Peyer's patch (tissue), 4 donors: ENCODE measurements around the gene EPB41L4B.

ENCODE experiments used
- POLR2A ChIP-seq, 2 donors: fragments of 450-650 bp; IDR thresholded peaks; one replicate each; pipeline ENCODE4 v1.5.1; 2017; ENCODE audit warnings: antibody characterized with exemption in 2 of 2, mild to moderate bottlenecking in 2 of 2, moderate library complexity in 2 of 2
- TF ChIP-seq, protein P1 (sequence below), 6 experiments: fragments of 450-650 bp in 4 of 6; fragments of 200-600 bp in 2 of 6; sonication (generic) in 1 of 6; IDR thresholded peaks; one replicate each; pipeline ENCODE4 v1.5.1; 2017 to 2019; ENCODE audit warnings: antibody characterized with exemption in 6 of 6, mild to moderate bottlenecking in 3 of 6, moderate library complexity in 1 of 6

DNA sequence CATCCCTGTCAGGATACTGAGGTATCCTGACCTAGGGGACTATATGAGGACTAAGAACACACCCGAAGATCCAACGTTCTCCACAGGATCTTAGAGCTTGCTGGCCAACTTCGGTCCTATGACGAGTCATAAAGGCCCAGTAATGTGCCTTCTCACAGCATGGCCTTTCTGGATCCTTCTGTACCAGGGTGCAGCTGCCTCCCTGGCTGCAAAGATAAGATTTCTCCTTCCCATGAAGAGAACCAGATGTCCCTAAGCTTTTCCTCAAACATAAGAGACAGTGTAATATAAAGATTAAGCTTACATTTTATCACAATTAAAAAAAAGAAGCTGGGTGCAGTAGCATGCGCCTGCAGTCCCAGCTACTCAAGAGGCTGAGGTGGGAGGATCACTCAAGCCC lies 18.3 kb downstream of the EPB41L4B start:
- TF ChIP-seq, protein P1, sequence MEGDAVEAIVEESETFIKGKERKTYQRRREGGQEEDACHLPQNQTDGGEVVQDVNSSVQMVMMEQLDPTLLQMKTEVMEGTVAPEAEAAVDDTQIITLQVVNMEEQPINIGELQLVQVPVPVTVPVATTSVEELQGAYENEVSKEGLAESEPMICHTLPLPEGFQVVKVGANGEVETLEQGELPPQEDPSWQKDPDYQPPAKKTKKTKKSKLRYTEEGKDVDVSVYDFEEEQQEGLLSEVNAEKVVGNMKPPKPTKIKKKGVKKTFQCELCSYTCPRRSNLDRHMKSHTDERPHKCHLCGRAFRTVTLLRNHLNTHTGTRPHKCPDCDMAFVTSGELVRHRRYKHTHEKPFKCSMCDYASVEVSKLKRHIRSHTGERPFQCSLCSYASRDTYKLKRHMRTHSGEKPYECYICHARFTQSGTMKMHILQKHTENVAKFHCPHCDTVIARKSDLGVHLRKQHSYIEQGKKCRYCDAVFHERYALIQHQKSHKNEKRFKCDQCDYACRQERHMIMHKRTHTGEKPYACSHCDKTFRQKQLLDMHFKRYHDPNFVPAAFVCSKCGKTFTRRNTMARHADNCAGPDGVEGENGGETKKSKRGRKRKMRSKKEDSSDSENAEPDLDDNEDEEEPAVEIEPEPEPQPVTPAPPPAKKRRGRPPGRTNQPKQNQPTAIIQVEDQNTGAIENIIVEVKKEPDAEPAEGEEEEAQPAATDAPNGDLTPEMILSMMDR (IDR thresholded peaks at IDR 0.05): no peak
- TF ChIP-seq POLR2A (IDR thresholded peaks at IDR 0.05): no peak
